Measurements from ENCODE around the gene RBM33.

The RBM33 gene

DNA sequence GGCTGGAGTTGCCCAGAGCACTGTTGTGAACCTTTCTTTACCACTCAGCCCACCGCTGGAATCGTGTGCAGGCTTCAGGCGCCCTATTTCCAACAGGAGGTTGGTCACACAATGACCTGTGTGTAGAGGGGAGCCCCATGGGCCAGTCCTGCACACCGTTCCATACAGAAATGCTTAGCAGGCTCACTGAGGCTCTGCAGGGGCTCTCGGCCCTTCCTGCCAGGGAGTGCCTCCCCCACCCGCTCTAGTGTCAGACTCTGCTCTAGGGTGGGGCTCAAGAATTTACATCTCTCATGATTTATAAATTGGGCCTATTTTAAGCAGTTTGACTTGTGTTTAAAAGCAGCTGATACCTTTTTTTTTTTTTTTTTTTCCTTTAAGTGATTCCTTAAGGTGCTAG is 125.8 kb downstream of the RBM33 start:
- DNase-seq (ENCODE audit: low read depth), result no peak

DNA sequence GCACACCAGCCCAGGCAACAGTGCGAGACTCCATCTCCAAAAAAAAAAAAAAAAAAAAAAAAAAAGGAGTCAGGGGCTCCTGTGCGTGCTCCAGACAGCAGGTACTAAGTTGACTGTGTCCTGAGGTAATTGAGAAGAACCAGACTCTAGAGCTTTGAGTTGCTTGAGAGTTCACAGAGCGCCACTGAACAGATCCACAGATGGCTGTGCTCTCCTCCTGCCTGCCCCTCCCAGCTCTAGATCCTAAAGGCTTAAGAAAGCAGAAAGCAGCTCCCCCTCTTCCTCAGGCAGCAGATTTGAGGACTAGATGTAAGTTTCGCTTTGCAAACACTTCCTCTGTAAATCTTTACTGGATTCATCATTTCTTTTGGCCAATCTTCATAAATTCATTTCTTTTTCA is 129.1 kb downstream of the RBM33 start:
- no peak for DNase-seq (ENCODE audit: low read depth)

DNA sequence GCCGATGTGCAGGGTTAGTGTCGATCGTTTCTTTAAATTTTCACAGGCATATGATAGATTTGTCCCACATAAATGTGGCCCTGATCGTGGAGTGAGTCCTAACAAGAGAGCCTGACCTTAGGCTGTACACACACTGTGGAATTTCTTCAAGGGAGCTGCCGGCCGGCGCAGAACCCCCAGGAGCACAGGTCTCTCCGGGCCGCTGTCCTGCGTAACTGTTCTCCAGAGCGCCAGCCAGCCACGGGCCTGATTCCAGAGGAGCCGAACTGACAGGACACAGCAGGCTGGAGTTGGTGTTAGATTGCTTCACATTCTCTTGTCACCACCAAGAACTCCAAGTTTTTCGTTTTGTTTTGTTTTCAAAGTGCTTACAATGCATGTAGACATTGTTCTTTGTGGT is 130.5 kb downstream of the RBM33 start:
- no peak for DNase-seq (ENCODE audit: low read depth)

DNA sequence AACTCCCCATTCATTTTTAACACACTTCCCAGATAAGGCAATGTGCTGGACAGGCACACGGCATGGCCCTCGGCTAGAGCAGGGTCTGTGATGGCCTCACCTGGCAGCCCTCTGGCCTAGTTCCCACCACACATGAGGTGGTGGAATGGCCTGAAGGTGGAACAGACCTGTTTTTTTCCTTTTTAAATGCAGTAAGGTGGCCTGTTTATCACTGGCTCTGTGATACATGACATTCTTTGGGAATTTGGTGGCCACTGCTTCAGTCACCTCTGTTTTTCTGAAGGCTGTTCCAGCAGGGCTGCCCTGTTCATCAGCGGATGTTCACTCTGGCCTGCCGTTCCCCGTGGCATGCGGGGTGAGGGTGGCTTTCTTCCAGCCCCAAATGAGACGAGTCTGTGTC is 131.2 kb downstream of the RBM33 start:
- DNase-seq (ENCODE audit: low read depth), result no peak

DNA sequence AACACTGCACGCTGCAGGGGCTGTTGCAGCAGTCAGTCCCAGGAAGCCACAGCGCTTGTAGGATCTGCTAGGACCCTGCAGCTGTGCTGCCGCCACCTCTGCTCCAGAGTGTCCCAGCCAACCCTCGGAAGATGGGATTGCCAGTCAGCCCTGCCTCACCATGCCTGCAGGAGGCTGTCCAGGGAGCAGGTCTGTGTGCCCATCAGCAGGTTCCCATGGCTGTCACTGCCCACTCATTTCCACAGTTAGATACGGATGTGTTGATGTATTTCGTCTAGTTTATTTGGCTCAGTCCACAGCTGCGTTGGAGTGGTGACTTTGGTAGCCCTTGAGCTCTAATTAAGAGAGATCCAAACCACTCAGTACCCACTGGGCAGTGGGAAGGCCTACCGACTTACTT is 132.1 kb downstream of the RBM33 start:
- no peak for DNase-seq (ENCODE audit: low read depth)

DNA sequence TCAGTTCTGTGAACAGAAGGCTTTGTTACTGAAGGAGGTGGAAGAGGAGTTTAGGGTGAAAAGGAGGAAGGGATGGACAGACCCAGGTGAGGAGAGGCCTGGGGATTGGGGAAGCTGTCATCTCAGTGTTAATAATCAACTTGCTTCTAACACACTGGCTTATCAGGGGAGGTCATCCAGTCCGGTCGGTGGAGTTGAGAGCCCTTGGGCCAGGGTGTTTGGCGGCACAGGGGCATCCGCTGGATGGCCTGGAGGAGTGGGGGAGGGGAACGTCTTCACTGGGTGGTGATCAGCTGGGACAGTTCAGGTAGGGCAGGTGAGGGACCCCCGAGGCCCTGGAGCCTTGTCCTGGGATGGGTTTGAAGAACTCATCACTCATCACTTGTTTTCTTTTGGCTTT is 133.9 kb downstream of the RBM33 start:
- no peak for DNase-seq (ENCODE audit: low read depth)

DNA sequence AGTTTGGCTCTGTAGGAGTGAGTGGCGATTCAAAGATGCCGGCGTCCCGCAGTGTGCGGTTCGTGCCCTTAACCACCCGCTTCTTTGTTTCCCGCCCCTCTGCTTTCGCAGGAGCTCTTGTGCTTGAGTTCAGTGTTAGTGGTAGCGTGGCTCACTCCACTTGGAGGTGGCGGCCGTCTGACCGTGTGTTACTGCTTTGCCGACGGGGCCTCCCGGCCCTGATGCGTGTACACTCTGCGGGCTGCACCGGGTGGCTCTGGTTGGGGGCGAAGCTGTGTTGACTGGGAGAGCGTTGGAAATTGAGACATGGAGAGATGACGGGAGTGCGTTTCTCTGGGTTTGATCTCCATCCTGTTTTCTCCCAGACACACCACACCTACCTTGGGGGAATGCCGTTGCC is 136.4 kb downstream of the RBM33 start:
- DNase-seq (ENCODE audit: low read depth), result no peak

DNA sequence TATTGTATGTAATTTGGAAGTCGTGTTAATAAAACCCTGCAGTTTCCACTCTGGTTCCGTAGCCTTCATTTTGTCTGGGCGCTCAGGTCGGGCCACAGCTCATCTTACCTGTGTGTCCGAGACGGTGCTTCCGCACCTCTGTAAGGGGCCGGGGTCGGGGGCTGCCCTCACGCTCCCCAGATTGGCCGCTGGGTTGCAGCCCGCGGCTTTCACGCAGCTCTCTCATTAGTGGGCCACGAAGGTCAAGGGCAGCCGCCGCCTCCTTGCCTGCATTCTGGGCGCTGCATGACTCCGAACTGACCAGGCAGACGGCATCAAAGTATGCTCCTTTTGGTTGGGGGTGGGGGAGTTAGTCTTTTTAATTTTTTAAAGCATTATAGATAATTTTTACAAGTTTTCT is 137.0 kb downstream of the RBM33 start:
- DNase-seq (ENCODE audit: low read depth), result no peak

DNA sequence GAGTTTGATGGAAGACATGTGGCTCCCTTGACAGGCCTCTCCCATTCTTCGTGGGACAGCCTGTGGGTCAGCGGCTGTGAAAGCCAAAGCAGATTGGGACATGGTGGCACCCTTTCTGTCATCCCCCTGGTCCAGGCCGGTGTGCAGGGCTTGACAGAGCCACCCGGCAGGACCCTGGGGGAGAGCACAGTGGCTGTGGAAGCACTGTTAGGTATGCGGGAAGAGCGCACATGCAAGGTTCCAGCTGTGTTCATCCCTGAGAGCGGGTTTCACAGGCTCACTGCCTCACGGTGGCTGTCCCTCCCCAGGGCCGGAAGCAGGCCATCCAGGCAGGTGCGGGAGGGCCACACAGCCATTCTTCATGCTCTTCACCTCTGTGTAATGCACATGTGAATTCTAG is 138.0 kb downstream of the RBM33 start:
- DNase-seq (ENCODE audit: low read depth), result no peak

DNA sequence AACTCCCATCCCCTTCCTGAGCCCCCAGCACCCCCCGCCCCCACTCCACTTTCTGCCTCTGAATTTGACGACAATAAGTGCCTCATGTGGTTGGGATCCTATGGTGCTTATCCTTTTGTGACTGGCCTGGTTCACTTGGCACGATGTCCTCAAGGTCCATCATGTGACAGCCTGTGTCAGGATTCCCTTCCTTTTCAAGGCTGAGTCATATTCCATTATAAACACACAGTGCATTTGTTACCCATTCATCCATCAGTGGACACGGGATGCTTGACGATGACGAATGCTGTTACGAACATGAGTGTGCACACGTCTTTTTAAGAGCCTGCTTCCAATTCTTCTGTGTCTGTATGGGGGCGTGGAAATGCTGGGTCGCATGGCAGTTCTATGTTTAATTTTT is 141.1 kb downstream of the RBM33 start:
- no peak for DNase-seq (ENCODE audit: low read depth)

DNA sequence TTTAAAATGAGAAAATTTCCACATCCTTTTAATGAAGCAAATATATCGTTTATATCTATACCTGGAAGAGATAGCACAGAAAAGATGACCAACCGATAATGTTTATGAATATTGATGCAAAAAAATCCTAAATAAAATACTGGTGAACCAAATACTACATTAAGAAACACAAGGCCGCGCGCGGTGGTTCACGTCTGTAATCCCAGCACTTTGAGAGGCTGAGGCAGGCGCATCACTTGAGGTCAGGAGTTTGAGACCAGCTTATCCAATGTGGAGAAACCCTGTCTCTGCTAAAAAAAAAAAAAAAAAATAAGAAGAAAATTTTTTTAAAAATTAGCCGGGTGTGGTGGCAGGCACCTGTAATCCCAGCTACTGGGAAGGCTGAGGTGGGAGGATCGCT is 142.0 kb downstream of the RBM33 start:
- DNase-seq (ENCODE audit: low read depth), result no peak

DNA sequence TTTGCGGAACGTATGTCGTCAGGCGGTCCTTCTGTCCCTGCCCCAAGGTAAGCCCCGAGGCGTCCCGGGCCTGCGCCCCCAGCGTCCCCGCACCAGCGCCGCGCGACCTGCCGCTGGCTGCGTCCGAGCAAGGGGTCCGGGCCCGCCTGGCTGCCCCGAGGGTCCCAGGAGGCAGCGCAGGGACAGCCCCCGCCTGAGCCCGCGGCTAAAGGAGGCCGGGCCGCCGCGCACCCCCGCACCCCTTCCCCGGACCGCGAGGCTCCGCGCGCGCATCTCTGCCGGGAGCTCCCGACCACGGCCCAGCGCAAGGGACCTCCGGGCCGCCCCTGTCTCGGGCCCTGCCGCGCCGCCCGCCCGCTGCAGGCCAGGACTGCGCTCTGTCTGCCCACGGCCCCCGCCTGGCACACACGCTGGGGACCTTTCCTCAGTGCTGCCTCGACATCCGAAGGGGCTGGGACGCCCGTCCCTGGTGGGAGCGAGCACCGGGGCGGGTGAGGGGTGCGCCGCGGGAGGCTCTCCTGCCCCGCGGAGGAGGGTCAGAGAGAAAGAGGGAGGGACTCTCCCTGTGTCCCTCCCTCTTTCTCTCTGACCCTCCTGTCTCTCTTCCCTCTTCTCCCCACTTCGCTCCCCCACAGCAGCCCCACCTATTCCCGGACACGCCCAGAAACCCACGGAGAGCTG is 142.8 kb downstream of the RBM33 start:
- no peak for DNase-seq (ENCODE audit: low read depth)

DNA sequence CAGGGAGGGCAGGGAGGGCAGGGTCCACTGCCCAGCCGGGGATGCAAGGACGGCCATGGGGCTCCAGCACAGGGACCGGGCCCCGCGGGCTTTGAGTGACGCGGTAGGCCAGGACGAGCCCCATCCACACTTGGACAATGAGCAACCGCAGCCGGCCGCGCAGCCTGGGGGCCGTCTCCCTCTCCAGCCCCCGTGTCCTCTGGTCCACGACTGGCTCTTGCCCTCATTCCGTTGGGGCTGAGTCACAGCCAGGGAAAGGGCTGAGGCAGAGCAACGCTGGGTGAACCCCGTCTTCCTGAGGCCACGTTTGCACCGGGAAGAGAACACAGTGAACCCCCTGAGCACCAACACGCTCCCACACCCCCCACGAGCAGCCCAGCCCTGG is 144.1 kb downstream of the RBM33 start:
- DNase-seq (ENCODE audit: low read depth), result no peak

DNA sequence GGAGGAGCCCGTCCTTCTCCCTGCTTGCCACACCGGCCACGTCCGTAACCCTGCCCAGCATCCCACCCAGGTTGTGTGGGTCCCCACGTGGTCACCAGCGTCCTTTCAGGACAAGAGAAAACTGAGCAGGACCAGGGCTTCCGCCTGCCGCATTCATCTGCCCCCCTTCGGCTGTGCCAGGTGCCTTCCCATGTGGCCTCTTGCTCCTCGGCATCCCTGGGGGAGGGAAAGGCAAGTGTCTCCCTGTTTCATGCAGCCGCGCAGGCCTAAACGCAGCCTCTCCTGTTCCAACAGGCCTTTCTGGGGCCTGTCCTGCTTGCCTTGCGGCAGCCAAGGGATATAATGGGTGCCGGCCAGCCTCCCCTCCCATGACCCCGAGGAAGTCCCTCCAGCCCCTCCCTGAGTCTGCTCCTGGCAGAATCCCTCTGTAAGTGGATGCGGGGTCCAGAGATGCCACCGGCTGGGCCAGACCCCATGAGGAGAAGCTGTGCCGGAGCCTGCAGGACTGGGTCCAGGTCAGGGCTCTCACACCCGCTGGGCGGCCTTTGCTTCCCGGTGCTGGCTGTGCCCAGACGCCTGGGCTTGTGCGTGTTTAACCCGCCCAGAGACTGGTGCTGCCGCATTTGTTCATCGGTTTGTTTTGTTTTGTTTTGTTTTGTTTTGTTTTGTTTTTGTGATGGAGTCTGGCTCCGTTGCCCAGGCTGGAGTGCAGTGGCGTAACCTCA is 144.7 kb downstream of the RBM33 start:
- DNase-seq (ENCODE audit: low read depth), result no peak

DNA sequence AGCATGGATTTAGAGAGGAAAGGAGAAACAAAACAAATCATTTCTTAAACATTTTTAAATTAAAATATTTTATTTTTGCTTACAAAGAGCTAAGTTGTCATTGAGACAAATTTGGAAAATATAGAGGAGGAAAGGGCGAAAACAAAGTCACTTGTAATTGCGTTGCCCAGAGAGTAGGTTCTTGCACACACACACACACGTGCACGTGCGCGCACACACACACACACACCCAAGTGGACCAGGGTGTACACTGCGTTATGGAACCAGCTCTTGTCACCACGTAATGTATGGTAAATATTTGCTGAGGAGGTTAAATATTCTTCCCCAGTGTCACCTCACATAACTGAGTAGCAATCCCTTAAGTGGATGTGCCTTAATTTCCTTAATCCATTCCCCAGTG is 146.2 kb downstream of the RBM33 start:
- no peak for DNase-seq (ENCODE audit: low read depth)

DNA sequence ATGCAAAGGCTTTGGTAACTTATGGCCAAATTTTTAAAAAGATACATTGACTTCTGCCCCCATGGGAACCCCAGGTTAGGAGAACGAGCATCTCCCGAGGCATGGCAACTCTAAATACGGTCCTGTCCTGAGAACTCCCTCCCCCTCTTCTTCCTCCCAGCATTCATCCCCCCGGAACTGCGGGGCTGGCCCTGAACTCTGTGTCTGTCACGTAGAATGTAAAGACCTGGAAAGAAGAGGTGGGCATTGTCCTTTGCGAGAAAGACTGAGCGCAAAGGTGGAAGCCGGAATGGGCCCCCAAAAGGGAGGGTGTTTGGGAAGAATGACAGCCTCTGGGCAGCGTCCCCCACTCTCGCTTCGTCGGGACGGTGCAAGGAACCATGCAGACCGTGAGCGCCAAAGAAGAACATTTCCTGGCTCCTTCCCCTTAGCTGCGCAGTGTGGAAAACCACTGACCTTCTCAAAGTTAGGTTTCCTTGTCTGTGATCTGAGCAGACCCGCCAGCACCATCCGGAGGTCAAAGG is 146.8 kb downstream of the RBM33 start:
- DNase-seq (ENCODE audit: low read depth), result no peak

DNA sequence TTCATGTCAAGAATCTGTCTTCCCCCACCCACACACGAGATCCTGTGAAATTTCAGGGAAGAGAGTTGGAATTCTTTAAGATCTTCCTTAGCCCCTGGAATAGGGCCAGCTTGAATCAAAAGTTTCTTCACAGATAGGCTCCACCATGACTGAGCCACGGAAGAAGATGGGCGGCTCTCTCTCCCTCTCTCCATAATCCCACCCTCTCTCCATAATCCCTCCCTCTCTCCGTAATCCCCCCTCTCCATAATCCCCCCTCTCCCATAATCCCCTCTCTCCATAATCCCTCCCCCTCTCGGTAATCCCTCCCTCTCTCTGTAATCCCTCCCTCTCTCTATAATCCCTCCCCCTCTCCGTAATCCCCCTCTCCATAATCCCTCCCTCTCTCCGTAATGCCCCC is 147.4 kb downstream of the RBM33 start:
- no peak for DNase-seq (ENCODE audit: low read depth)

DNA sequence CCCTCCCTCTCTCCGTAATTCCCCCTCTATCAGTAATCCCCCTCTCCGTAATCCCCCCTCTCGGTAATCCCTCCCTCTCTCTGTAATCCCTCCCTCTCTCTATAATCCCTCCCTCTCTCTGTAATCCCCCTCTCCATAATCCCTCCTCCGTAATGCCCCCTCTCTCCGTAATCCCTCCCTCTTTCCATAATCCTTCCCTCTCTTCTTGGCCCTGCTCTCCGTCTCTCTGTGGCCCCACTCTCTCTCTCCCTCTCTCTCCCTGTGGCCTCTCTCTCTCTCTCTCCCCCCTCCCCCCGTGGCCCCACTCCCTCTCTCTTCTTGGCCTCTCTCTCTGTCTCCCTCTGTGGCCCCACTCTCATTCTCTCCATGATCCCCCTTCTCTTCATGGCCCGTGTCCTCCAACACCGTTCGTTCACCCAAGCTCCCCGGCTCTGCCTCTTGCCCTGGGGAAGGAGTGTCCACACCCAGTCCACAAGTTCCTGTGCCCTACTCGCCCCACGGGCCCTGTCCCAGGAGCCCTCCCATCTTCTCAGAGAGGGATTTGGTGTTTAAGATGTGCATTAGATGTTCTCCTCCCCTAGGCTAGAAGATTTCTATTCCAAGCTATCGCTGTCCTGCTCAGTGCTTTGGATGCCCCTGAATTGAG is 148.0 kb downstream of the RBM33 start:
- DNase-seq (ENCODE audit: low read depth), result no peak

DNA sequence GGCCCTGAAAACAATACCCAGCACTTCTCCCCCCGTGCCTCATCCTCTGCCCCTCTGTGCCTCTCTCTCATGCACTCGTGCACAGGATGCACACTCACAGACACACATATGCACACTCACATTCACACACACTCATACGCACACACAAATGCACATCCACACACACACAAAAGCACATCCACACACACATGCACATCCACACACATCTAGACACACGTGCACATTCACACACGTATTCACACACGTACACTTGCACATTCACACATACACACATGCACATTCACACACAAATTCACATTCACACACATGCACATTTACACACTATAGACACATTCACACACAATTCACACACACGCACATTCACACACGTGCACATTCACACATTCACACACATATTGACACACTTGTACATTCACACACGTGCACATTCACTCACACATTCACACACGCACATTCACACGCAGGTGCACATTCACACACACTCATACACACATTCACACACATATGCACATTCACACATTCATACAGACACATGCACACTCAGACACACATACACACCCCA is 148.6 kb downstream of the RBM33 start:
- DNase-seq (ENCODE audit: low read depth), result no peak

DNA sequence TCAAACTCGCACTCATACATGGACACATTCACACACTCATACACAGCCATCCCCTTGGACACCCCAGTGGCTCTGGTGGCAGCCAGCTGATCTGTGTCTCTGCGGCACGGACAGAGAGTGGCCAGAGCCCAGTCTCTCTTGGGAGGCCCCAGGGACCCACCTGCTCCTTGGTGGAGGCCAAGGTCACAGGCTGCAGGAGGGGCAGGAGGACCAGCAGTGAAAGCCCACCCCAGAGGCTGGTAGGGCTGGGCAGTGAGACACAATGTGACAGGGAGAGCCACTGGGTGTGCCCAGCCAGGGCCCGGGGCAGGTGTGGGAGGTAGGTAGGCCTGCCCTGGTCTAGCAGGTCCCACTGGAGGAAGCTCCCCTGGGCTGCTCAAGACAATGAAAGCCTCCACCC is 149.3 kb downstream of the RBM33 start:
- DNase-seq (ENCODE audit: low read depth), result no peak

DNA sequence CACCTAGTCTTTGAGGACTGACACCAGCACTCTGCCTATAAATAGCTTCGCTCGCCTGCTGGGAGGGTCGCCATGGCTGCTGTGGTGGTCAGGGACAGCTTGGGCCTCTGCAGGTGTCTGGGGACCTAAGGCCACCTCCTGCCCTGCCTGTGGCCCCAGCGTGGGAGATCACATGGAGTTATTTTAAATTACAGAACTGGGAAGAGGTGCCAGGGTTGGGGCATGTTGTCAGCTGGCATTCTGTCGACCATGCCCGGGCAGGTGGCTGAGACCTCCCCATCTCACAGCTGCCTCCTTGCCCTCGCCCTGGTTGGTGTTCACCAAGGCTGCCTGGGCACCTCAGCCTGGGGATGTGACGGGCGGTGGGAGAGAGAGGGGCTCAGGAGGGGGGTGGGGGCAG is 149.7 kb downstream of the RBM33 start:
- no peak for DNase-seq (ENCODE audit: low read depth)

DNA sequence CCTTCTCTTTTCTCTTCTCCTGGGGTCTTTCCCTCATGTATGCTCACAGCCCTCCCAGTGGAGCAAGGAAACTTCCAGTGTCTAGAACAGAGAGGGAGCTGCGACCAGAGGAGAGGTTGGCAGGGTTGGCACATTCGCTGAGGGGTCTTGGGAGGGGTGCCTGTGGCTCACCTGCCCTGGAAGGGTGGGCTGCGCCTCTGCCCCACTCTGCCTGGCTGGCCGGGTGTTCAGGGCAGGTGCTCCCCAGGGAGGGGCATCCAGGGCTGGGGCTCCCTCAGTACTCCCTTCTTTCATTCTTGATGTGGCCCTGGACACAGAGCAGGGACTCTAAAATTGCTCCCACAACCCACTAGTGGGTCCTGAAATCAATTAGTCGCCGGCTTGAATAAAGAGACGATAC is 150.9 kb downstream of the RBM33 start:
- DNase-seq (ENCODE audit: low read depth), result no peak

DNA sequence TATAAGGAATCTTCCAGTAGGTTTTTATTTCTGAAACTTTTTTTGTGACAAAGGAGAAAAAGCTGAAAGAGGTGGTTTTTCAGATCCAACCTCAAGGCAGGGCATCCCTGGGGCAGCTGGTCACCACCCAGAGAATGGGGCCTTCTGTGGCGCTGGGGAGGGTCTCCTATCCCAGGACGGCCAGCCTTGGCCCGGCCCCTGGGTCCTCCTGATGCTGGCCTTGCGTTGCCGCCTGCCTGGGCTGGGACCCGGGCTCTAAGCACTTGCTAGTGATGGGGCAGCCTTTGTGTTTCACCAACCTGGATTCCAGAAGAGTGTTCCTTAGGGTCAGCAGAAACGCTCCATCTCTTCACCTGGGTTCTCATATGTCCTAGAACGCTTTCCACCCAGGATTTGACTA is 151.5 kb downstream of the RBM33 start:
- DNase-seq (ENCODE audit: low read depth), result no peak
